ENCODE results near the gene TRIM36.

TRIM36 gene

DNA sequence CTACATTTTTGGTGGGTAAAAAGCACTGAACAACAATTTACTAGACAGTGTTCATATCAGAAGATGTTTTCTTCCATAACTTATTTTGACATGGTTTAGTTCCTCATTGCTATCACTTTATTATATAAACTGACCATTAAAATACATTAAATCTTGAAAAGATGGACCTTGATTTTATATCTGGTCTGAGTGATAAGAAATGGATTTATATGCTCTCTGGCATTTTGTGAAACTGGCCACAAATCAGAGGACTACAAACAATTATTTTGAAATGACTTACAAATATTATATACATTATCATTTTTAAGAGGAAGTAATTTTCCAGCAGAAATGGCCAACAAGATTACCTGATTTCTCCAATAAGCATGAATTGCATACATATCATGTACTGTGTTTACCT, 23.6 kb upstream of the TRIM36 start:
- TF ChIP-seq, protein P1, sequence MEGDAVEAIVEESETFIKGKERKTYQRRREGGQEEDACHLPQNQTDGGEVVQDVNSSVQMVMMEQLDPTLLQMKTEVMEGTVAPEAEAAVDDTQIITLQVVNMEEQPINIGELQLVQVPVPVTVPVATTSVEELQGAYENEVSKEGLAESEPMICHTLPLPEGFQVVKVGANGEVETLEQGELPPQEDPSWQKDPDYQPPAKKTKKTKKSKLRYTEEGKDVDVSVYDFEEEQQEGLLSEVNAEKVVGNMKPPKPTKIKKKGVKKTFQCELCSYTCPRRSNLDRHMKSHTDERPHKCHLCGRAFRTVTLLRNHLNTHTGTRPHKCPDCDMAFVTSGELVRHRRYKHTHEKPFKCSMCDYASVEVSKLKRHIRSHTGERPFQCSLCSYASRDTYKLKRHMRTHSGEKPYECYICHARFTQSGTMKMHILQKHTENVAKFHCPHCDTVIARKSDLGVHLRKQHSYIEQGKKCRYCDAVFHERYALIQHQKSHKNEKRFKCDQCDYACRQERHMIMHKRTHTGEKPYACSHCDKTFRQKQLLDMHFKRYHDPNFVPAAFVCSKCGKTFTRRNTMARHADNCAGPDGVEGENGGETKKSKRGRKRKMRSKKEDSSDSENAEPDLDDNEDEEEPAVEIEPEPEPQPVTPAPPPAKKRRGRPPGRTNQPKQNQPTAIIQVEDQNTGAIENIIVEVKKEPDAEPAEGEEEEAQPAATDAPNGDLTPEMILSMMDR (IDR thresholded peaks at IDR 0.05): no peak
- Histone ChIP-seq H3K4me3 (no peak overlapping the region), H3K27ac (no peak overlapping the region)
- DNase-seq (ENCODE audit: low spot score): no peak

DNA sequence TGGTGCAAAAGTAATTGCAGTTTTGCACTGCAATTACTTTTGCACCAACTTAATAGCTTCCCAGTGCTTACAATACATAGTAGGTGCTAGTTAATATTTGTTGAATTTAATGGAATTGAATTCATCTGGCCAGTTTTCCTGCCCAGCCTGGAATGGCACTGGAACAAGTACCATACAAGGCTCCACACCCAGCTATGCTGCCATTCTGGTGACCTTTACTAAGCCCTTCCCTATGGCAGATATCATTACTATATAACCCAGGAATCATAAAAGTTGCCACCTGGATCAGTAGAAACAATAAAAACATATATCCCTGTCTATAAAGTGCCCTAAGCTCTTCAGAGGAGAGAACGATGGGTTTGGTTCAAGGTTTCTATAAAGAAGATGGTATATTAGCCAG, 22.4 kb upstream of the TRIM36 start:
- no peak for DNase-seq (ENCODE audit: low spot score)
- TF ChIP-seq, protein P1 (IDR thresholded peaks at IDR 0.05): no peak
- H3K4me3 ChIP-seq: no peak overlapping the region
- H3K27ac ChIP-seq: no peak overlapping the region

DNA sequence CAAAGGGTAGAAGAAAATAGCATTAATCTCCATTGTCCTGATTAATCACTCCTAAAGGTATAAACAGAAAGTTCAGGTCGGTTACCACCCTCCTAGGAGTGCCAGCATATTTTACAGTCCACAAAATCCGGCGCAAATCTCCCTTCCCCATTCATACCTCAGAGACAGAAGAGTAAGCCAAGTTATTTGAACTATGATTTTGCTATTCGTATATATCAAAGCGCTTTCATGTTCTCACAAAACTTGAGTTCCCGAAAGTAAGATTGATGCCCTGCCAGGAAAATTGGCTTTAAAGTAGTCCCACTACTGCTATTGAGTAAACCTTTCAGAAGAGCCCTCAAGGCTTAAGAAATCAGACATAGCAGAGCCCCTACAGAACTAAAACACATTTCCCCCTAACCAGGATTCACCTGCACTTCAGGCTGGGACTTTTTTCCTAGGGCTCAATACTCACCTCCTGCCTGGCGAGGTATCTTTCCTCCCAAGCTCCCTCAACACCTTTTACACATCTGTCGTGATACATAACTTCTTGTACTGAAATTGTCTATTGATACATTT, 21.8 kb upstream of the TRIM36 start:
- Histone ChIP-seq H3K27ac (no peak overlapping the region), H3K4me3 (no peak overlapping the region)
- TF ChIP-seq, protein P1 (IDR thresholded peaks at IDR 0.05): no peak
- DNase-seq (ENCODE audit: low spot score): no peak

DNA sequence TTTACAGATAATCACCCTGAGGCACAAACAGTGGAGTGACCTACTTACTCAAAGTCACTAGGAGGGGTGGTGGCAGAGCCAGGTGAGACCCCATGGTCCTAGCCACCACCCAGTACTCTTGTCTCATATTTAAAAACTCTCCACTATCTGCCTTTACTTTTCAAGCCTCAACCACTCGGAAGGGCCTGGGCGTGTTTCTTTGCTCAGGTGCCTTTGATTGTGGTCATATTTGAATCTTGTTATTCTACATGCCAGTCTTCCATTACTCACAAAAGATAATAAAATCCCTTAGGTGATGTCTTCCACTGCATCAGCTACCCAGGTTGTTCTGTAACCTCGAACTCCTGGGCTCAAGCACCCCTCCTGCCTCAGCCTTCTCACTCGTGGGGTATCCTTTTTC, 20.7 kb upstream of the TRIM36 start:
- H3K27ac ChIP-seq: no peak overlapping the region
- no peak for DNase-seq (ENCODE audit: low spot score)
- TF ChIP-seq, protein P1 (IDR thresholded peaks at IDR 0.05): no peak
- H3K4me3 ChIP-seq: no peak overlapping the region

DNA sequence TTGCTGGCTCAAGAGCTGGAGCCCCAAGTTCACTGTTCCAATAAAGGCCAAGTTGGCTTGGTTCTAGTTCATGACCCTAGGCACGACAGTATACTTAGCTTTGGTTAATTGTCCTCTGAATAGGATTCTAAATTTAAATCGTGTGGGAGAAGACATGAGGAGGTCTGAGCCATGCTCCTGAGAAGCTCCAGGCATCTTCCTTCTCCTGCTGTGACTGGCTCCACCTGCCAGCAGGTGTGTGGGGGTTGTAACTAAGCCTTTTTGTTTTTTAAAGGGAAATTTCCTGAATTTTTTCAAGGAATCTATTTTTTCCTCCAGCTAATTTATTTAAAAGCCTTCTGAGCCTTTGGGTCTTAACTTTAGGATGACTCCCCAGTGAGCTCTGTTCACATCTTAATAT, 20.2 kb upstream of the TRIM36 start:
- TF ChIP-seq, protein P1 (IDR thresholded peaks at IDR 0.05): no peak
- no peak overlapping the region for H3K27ac ChIP-seq
- DNase-seq (ENCODE audit: low spot score): no peak
- H3K4me3 ChIP-seq: no peak overlapping the region

DNA sequence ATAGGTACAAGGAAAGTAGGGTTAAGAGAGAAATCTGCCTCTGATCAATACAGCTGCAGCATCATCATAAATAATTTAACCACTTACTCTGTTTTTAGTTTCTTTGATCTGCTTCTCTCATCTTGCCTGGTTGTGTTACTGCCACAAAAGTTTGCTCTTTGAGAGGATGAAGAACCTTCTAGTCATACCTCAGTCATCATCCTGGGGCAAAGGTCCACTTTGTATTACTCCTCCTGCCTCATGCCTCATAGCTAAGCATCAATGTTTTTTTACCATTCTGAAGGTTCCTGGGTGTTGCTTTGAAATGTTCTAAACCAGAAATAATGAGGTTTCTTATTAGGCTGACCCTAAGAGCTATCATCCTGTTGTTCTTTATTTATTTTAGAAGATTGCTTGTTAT, 17.1 kb upstream of the TRIM36 start:
- H3K27ac ChIP-seq: no peak overlapping the region

DNA sequence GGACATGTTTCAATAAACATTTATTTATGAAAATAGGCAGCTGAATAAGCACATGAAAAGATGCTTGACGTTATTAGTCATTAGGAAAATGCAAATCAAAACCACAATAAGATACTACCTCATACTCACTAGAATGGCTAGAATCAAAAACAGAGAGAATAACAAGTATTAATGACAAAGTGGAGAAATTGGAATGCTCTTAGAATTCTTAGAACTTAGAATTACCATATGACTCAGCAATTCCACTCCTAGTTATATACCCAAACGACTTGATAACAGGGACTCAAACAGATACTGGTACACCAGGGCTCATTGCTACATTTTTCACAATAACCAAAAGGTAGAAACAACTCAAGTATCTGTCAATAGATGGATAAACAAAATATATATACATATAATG, 15.1 kb upstream of the TRIM36 start:
- no peak overlapping the region for H3K27ac ChIP-seq
- TF ChIP-seq, protein P1 (IDR thresholded peaks at IDR 0.05): no peak
- DNase-seq (ENCODE audit: low spot score): no peak
- no peak overlapping the region for H3K4me3 ChIP-seq

More for the DNA sequence above, 17.1 kb upstream of the TRIM36 start:
- H3K4me3 ChIP-seq: no peak overlapping the region
- no peak for DNase-seq (ENCODE audit: low spot score)
- TF ChIP-seq, protein P1 (IDR thresholded peaks at IDR 0.05): no peak
